ENCODE data around the gene DTHD1.

GRCh38 chr4:36386691-36387090 is 105.3 kb downstream of the DTHD1 start:
- TF ChIP-seq POLR2A (IDR thresholded peaks at IDR 0.05) (no peak), EP300 (IDR thresholded peaks at IDR 0.05) (no peak)
- TF ChIP-seq, protein P1, sequence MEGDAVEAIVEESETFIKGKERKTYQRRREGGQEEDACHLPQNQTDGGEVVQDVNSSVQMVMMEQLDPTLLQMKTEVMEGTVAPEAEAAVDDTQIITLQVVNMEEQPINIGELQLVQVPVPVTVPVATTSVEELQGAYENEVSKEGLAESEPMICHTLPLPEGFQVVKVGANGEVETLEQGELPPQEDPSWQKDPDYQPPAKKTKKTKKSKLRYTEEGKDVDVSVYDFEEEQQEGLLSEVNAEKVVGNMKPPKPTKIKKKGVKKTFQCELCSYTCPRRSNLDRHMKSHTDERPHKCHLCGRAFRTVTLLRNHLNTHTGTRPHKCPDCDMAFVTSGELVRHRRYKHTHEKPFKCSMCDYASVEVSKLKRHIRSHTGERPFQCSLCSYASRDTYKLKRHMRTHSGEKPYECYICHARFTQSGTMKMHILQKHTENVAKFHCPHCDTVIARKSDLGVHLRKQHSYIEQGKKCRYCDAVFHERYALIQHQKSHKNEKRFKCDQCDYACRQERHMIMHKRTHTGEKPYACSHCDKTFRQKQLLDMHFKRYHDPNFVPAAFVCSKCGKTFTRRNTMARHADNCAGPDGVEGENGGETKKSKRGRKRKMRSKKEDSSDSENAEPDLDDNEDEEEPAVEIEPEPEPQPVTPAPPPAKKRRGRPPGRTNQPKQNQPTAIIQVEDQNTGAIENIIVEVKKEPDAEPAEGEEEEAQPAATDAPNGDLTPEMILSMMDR (IDR thresholded peaks at IDR 0.05), result no peak

All from sigmoid colon (tissue), 4 donors.